HG02870 (cell line): ENCODE data around the gene TP73.

Source experiments
- ATAC-seq: cut with Tn5 transposase; IDR thresholded peaks from one replicate; pipeline ENCODE4 v1.9.1; 2021; ENCODE audit warnings: mild to moderate bottlenecking, moderate library complexity; ENCODE audit not compliant: unreplicated experiment

Gene TP73

DNA sequence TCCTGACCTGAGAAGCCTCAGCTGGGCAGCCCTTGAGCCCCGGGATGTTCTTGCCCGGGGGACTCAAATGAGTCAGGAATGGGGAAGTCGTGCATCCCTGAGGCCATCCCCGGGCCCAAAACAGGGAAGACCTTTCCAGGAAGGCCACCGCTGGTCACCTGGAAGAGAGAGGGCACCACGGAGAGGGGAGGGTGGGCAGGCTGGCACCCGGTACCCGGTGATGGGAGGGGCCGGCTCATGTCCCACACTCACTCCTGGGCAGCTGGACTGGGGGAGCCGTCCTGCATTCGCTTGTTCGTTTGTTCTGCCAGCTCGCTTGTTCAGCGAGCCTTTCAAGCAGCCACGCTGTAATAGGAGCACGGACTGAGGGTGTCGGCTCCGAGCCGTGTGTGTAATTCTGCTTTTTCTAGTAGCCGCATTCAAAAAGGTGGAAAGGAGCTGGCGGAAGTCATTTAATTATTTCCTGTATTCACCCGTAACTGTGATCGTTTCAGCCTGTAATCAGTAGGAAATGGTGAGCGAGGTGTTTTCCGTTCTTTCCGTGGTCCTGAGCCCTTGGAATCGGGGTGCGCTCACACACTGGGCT is 51.6 kb downstream of the TP73 start:
- ATAC-seq = no peak

DNA sequence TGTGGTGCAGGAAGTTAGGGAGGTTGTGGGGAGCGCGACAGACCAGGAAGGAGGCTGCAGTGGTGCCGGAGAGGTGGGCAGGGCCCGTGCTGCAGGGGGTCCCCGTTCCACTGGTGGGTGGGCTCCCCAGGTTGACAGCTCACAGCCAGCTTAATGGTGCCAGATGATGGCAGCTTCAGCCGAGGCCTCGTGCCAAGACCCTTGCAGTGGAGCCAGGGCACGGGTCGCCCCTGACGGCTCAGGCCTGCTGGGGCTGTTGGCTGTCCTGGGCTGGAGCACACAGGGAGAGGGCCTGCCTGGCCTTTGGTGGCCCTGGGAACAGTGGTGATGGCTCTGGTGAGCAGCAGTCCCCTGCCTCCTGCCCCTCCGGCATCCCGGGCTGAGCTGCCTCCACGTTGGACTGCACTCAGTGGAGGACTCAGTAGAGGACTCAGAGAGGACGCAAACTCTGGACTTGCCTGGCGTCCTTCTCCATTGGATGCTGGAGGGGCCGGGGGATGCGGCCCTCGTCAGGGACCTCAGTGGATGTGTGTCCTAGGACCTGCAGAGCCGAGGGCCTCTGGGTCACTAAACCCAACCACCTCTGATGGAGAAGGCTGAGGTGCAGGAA is 53.1 kb downstream of the TP73 start:
- ATAC-seq = no peak

DNA sequence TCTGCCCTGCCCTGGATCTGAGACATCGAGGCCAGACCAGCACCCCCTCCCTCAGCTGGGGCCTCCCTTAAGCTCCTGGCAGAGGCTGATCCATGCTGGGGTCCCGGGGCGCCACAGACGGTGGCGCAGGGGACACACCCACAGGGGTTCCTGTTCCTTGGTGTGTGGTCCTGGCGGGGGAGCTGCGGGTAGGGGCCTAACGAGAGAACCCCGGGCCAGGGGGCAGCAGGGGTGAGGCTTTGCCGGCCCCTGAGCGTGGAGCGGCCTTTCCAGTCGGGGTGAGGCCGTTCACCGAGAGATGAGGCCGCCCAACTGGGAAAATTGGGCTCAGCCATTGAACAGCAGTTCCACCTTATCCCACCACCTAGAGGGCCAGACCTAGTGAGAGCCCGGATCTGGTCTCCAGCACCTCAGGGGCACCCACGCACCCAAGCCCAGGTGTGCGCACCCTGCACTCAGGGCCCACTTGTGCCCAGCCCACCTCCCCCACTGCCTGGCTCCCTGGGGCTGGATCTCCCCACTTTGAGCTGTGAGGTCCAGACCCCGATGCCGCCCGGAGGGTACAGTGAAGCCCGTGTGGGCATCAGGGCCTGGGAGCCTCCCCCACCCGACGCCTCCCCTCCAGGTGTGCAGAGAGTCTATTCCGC is 54.5 kb downstream of the TP73 start:
- no peak for ATAC-seq

DNA sequence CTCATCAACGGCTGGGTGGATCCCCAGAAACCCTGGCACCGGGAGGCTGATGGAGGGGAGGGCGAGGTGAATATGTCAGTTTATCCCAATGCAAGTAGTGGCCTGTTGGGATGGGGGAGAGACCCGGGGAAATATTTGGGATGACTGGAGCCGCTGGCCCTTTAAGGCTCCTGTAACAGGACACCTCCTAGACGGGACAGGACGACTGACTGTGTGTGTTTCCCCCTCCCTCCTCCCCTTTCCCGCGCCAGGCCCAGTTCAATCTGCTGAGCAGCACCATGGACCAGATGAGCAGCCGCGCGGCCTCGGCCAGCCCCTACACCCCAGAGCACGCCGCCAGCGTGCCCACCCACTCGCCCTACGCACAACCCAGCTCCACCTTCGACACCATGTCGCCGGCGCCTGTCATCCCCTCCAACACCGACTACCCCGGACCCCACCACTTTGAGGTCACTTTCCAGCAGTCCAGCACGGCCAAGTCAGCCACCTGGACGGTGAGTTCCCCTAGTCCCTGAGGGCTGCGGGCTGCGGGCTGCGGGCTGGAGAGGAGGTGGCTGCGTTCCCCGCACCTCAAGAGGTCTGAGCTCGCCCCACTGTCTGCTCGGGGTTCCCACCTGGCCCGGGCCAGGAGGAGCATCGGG is 55.1 kb downstream of the TP73 start:
- no peak for ATAC-seq

DNA sequence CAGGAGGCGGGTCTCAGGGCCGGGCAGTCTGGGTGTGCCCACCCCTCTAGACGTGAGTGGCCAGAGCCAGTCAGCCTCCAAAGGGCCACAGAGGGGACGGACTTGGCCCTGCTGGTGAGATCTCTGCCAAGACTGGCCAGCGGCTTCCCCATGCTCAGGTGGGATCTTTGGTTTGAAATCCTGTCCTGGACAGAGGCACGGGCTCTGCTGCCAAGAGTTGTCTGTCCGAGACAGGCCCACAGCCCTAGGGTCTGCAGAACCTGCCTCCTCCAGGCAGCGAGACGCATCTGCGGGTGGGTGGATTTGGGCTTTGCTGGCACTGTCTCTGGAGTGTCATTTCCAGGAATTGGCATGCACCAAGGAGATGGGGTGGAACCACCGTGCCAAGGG is 55.6 kb downstream of the TP73 start:
- ATAC-seq = no peak

DNA sequence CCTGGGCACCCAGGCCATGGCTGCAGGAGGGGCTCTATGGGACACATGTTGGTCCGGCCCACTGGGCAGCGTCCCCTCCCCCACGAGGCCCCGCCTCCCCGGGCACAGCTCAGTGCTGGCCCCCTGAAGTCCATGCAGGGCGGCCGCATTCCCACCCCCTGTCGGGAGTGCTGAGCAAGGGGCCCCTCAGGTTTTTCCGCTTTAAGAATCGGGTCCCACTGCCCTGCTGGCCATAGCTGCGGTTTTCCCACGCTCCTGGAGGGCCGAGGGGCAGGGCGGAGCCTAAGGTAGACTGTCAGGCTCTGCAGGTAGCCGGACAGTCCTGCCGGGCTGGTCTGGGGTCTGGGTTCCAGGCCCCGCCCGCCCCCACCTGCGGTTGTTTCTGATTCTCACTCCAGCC is 56.5 kb downstream of the TP73 start:
- no peak for ATAC-seq

DNA sequence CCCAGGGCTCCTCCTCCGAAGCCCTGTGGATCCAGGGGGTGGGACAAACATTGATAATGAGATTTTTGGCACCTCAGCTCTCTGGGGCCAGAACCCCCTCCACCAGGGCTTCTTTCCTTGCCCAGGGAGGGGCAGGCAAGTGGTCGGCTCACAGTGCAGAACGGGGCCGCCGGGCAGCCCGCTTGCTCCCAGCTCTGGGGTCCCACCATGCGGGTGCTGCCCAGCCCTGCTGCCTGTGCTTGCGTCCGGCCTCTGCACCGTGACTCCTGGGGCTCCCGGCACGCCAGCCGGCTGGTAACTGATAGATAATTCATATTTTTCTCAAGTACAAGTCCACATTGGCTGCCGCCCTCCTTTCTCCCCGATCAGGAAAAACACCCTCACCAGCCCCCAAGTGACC is 57.9 kb downstream of the TP73 start:
- no peak for ATAC-seq

DNA sequence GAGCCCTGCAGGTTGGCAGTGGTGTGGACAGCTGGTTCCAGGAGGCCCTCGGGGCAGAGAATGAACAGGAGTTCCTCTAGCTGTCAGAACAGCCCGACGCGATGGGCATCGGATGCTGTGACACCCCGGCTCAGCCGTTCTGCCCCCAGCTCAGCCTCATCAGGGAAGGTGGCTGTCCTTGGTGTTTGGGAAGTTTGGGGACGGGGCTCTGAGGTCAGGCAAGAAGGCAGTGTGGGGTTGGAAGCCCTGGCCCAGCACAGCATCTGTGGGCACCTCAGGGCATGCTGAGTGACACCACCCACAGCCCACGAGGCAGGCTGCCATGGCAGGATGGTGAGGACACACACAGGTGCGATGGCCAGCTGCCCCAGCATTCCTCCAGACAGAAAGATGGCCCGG is 59.1 kb downstream of the TP73 start:
- ATAC-seq = no peak

DNA sequence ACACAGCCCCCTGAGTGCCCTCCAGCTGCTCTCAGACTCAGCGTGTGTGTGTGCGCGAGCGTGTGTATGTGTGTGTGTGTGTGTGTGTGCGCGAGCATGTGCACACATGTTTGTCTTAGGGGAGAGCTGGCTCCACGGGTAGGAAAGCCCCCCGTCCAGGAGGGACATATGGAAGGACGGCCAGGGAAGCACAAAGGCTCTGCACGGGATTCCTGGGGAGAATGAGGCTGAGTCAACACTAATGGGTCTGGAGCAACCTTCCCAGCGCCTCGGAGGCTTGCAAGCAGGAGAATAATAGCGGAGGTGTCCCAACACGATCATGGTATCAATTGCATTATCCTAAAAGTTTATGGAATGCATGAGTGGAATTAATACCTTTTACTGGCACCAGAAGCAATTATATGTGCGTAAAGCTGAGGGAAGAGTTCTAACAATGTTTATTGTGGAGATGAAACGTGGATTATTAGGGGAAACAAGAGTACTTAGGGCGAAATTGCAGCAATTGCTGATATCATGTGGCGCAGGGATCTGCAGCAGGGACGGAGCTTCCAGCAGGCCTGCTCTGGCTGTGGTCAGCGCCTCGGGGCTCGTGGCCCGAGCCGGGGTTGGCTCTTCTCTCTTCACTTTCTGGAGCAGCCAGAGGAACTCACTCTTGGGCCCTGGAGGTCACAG is 59.6 kb downstream of the TP73 start:
- no peak for ATAC-seq

DNA sequence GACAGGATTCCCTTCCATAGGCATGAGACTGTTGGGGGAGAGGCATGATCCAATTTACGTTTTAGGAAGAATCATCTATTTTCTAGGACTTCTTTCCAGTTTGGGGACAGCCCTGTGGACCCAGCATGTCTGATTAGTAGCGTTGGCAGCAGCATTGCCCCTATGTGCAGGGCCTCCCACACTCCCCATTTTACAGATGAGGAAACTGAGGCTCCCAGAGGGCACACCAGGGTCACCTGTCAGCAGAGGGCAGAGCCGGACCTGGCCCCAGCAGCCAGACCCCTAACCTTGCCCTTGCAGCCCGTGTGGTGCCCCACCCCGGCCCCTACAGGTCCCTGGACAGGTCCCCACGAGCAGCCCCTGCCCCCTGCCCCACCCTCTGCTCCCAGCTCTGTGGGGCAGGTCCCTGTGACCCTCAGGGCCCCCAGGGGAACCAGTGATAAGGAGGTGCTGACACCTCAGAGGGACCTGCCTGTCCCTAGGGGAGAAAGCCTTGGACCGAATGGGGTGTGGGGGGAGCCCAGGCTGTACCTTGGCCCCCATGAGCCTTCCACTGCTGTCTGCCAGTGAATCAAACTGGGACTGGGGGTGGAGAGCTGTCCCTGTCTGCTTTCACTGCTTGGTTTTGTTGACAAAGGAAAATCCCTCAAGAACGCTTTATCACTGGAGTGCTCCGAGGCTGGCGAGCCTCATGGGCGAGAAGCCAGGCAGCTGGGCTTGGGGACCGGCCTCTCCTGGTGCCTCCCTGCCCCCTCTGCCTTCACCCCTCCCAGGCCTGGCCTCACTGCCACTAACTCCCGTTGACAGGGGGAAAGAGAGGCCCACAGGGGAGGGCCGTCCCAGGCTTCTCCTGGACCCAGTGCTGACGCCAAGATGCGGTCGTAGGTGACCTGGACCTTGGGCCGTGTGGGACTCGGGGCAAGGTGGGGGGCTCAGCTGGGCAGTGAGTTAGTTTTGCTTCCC is 60.5 kb downstream of the TP73 start:
- no peak for ATAC-seq

DNA sequence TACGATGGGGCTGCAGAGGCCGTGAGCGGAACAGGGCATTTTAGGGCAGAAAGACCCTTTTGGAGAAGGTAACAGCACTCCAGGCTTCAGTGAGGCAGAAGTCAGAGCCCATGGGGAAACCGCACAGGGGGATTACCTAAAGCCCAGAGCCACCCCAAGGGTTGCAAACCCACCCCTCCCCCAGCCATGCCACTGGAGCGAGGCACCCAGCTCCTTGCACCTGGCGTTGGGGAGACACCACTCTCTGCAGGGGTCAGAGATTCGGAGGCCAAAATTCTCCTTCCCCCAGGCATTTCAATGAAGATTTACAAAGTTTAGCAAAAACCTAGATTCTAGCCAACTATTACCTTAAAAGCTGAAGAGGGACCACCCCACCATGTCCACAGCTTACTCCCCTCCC is 61.5 kb downstream of the TP73 start:
- no peak for ATAC-seq

DNA sequence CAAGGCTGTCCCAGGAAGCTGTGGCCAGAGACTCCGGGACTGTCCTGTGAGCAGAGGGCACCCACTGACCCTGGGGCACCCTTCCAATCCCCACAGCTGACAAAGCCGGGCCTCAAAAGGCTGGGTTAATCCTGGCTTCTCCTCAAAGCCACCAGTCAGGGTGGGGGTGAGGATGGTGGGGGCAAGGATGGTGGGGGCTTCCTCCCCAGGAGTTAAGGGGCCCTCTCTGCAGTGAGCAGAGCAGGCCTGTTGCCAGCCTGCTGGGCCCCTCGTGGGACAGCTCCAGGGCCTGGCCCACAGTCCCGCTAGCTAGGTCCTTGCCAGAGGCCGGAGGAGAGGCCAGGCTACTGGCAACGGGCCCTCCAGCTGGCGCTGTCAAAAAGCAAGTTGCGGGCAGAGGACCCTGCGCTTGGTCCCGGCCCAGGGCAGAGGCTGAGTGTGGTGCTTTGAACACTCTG is 62.0 kb downstream of the TP73 start:
- ATAC-seq = no peak

DNA sequence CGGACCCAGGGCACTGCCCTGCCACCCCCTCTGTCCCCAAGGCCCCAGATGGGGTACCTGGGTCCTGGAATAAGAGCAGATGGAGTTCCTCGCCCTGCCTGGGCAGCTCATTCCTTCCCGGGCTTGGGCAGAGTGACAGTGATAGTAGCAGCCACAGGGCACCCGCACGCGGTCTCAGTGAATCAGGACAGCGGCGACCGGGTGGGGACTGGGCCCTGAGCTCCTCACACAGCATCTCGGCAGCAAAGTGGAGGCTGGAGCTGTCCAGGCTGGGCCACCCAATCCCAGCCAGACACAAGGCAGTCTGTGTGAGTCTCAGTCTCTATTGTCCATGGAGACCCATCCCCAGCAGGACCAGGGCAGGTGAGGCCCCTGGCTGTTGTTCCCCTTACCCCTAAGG is 62.5 kb downstream of the TP73 start:
- ATAC-seq = no peak

DNA sequence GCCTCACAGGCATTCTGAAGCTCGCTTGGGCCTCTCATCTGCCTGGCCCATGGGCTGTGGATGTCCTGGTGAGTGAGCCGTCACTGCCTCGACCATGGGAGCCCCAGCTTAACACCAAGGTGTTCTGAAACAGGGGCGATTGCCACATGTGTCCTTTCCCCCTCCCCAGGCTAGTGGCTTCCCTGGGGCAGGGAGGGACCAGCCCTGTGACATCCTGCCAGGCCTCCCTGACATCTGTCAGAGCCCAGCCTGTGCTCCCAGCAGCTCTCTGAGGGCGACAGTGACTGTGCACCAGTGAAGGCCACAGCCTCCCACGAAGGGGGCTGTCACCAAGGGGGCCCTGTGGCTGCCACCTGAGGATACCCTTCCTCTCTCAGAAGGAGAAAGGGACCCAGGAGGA is 64.0 kb downstream of the TP73 start:
- no peak for ATAC-seq

DNA sequence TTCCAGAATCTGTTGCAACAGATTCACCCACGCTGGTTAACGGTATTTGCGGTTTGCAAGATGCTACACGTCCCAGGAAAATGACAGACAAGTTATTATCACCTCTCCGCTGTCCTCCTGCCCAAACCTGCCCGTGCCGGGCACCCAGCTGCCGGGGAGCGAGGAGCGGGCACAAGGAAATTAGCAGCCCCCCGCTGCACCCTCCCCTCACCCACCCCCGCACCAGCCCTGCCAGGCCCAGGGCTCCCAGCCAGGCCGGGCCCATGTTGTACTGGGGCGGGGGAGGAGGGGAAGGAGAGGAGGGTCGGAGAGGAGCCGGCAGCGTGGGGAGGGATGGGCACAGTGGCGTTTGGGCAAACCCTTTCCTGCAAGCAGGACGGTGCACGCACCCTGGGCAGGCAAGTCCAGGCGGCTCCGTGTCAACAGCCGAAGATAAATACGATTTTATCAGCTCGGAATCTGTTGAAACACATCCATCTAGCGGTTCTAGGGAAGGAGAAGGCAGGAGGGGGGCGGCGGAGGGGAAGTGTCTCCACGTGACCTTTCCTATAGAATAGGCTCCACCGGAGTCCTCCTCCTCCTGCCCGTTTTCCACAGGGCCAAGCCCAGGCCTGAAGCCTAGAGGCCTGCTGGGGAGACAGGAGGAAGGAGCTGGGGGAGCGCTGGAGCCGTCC is 64.9 kb downstream of the TP73 start:
- no peak for ATAC-seq

DNA sequence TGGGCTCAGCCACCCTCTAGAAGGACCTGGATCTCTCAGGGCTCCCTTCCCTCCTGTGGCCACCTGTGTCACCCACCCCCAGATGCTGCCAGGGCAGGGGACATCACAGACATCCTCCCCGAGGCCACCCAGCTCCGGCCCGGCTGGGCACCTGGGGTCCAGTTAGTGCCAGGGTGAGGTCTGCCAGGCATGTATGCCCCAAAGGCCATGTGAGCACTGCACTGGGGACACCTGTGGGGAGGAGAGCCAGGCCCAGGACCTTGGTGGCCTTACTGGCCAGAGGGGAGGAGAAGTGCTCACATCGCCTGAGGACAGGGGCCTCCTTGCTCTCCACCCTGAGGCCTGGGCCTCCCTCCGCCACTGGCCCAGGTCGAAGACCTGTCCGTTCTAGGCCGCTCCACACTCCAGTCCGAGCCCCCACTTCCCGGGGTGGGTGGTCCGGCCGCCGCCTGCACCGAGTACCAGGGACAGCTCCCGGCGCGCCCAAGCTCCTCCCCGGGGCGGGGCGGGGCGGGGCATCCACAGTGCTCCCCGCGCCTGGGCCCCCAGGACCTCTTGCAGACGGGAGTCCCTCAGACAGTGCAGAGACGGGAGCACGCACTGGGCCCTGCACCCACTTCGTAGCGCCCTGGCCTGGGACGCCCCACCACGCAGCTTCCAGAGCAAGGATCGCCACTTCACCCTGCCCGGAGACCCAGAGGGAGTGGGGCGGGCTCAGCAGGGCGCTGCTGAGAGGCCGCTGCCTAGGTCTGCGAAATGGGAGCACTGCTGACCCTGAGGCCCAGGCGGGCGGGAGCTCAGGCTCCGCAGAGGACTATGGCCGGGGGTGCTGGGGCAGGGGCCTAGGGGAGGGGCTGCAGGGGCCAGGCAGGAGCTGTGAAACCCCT is 65.6 kb downstream of the TP73 start:
- ATAC-seq = no peak

DNA sequence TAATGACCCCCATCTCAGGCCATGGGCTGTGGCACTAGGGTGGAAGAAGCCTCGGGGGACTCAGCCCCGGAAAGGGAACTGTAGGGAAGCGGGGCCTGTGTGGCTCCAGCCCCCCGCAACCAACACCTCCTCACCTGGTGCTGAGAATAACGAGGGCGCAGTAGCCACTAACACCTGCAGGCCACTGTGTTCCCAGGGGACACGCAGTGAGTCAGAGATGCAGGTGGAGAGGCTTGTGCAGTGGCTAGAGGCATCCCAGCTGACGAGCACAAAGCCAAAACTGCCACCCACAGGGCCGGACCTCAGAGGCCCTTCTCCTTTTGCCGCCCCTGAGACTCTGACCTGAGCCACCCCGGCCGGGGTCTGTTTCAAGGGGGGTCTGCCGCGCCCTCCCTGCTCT is 66.4 kb downstream of the TP73 start:
- no peak for ATAC-seq

DNA sequence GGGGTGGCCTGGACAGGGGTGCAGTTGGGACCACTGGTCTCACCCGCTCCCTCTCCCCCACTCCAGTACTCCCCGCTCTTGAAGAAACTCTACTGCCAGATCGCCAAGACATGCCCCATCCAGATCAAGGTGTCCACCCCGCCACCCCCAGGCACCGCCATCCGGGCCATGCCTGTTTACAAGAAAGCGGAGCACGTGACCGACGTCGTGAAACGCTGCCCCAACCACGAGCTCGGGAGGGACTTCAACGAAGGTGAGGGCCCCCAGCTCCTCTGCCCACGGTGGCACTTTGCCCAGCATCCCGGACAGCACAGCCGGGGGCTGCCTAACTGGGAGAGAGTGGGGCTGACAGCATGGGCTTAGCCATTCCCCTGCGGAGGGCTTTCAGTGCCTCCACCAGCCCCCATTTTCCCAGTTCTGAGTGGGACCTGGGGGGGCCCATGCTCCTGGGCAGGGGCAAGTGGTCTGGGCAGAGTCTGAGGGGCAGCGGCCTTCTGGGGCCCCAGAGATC is 69.7 kb downstream of the TP73 start:
- no peak for ATAC-seq

DNA sequence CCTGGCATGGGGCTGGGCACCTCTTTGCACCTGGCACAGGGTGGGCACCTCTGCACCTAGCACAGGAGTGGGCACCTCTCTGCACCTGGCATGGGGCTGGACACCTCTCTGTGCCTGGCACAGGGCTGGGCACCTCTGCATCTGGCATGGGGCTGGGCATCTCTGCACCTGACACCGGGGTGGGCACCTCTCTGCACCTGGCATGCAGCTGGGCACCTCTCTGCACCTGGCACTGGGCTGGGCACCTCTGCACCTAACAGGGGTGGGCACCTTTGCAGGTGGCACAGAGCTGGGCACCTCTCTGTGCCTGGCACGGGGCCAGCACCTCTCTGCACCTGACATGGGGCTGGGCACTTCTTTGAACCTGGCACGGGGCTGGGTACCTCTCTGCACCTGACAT is 70.5 kb downstream of the TP73 start:
- ATAC-seq = no peak
